GM10248 (cell line): Measurements from ENCODE around the gene COPB1.
A peak's percentile ranks its signal among the peaks of the same experiment; 100 is the strongest.

Source experiments
- CTCF ChIA-PET: fragments of 300-600 bp; sonication (Branson Sonifier 250); formaldehyde crosslinking; extraction: SDS; loops from one replicate; lab custom pipeline; 2021; ENCODE audit warnings: antibody characterized with exemption; lab: Yijun Ruan, JAX
- POLR2A ChIA-PET: fragments of 350-650 bp; sonication (Branson Sonifier 250); formaldehyde crosslinking; extraction: SDS; loops from one replicate; lab custom pipeline; 2020; ENCODE audit warnings: antibody characterized with exemption; lab: Yijun Ruan, JAX
- DNase-seq: peaks from one replicate; pipeline ENCODE4 v3.0.0; 2012; ENCODE audit errors: extremely low spot score
- CTCF ChIP-seq: IDR thresholded peaks from 2 replicates; pipeline ENCODE4 v1.5.1; 2012; ENCODE audit warnings: mild to moderate bottlenecking, low read depth; ENCODE audit errors: extremely low read depth, missing control alignments, control extremely low read depth

The COPB1 gene

GRCh38 chr11:14500181-14500651, 605 bp upstream of the COPB1 start:
- POLR2A ChIA-PET = interaction anchor here (0.6 to 1.6 kb wide), 2 partner anchors 20 to 45 kb away, joined by 4 to 7 read pairs; partner anchors contain the start of gene PSMA1
- TF ChIP-seq CTCF = no peak
- CTCF ChIA-PET = interaction anchor here (1.2 to 1.6 kb wide), 4 partner anchors 35 to 200 kb away, joined by 3 to 5 read pairs (median 3); no protein-coding TSS in a partner anchor
- peak; percentile 60 for DNase-seq

GRCh38 chr11:14499178-14499559, 442 bp downstream of the COPB1 start:
- TF ChIP-seq CTCF = no peak
- no peak for DNase-seq
- POLR2A ChIA-PET = interaction anchor here (0.6 kb wide), 1 partner anchor 1126 kb away, joined by 3 read pairs; no protein-coding TSS in a partner anchor
- CTCF ChIA-PET = interaction anchor here (1.3 kb wide), 1 partner anchor 44 kb away, joined by 3 read pairs; no protein-coding TSS in a partner anchor

- CTCF ChIA-PET = interaction anchor here (1.1 to 2.5 kb wide), 6 partner anchors 8 to 180 kb away, joined by 3 to 10 read pairs (median 6); no protein-coding TSS in a partner anchor
- TF ChIP-seq CTCF = no peak
- POLR2A ChIA-PET = no interaction called here
- no peak for DNase-seq
Observed at GRCh38 chr11:14480716-14481115, 18.9 kb downstream of the COPB1 start.

GRCh38 chr11:14471127-14471526, 28.5 kb downstream of the COPB1 start:
- DNase-seq = no peak
- TF ChIP-seq CTCF = no peak
- CTCF ChIA-PET = interaction anchor here (2.1 to 3.3 kb wide), 3 partner anchors 12 to 24 kb away, joined by 6 to 11 read pairs (median 11); no protein-coding TSS in a partner anchor
- POLR2A ChIA-PET = interaction anchor here (0.5 kb wide), 1 partner anchor 15 kb away, joined by 4 read pairs; no protein-coding TSS in a partner anchor

- CTCF ChIA-PET = interaction anchor here (1.3 to 3.2 kb wide), 4 partner anchors 8 to 163 kb away, joined by 3 to 34 read pairs (median 6); no protein-coding TSS in a partner anchor
- DNase-seq = no peak
- POLR2A ChIA-PET = no interaction called here
- no peak for TF ChIP-seq CTCF
Observed at GRCh38 chr11:14463623-14464022, 36.0 kb downstream of the COPB1 start.

- no peak for TF ChIP-seq CTCF
- CTCF ChIA-PET = interaction anchor here (1.3 to 2.3 kb wide), 2 partner anchors 13 to 18 kb away, joined by 3 to 11 read pairs; no protein-coding TSS in a partner anchor
- POLR2A ChIA-PET = no interaction called here
- DNase-seq = no peak
Observed at GRCh38 chr11:14460147-14460546, 39.5 kb downstream of the COPB1 start.
